Measurements from ENCODE around the gene TFEB.

Gene TFEB

DNA sequence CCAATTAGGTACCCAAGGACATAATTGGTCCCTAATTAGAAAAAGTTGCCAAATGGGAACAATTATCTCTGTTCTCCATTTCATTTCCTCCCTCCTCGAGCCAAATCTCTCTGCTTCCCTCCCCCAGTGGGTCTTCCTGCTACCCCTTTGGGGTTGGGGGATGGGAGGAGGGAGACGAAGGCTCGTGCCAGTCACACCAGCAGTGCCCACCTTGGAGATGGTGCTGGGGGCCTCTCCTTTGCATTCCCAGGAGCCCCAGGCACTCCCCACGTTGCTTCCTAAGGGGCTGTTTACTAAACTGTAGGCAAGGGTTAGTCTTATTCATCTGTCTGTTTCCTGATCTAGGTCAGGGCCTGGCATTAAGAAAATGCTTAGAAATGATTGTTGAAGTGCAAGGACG is 64.0 kb downstream of the TFEB start:
- DNase-seq: no peak

GRCh38 chr6:41670703-41671360 is 64.6 kb downstream of the TFEB start:
- DNase-seq: no peak

DNA sequence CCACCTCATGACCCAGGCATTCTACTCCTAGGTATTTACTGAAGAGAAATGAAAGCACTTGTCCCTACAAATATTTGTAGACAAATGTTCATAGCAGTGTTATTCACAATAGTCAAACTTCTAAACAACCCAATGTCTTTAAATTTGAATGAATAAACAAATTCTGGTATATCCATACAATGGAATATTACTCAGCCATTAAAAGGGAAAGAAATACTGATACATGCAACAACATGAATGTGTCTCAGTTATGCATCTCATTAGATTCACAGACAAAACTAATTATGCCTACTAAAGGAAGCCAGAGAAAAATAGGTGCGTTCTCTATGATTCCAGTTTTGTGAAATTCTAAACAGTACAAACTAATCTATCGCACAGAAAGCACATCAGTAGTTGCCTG is 66.4 kb downstream of the TFEB start:
- DNase-seq: no peak

GRCh38 chr6:41667195-41667594 is 68.2 kb downstream of the TFEB start:
- DNase-seq: no peak

- no peak for DNase-seq
Measured at GRCh38 chr6:41664271-41664670, 71.1 kb downstream of the TFEB start.

DNA sequence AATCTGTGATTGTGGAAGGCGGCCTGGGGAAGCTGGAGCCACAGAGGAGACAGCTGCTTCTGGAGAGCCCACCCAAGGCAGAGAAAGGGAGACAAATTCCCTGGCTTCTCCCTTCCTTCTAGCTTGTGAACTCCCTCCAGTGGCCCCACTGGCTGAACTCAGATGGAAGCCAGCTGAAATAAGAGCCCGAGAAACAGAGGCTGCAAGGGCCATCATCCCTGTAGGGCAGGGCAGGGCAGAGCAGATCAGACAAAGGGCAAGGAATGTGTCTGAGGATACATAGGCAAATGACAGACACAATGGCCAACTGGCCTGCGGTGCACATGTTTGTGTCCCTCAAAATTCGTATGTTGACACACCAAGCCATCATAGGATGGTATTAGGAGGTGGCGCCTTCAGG is 71.8 kb downstream of the TFEB start:
- DNase-seq: no peak

- DNase-seq: no peak
Measured at GRCh38 chr6:41659935-41660334, 75.5 kb downstream of the TFEB start.

DNA sequence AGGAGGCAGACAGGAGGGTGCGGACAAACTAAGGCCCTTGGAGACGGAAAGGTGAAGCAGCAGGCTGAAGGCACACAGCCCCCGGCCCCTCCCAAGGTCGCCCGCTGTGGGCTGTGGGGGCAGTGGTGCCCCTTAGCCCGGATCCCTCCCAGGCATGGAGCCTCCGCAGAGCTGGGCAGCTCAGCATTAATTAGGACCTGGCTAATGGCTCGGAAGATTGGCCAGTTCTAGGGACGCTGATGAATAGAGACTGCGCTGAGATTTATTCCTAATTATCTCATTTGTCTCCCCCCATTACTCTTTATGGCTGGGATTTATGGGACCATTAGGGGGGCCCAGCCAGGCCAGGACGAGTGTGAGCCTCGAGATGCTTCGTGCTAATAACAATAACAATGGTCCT is 76.8 kb downstream of the TFEB start:
- DNase-seq: no peak

DNA sequence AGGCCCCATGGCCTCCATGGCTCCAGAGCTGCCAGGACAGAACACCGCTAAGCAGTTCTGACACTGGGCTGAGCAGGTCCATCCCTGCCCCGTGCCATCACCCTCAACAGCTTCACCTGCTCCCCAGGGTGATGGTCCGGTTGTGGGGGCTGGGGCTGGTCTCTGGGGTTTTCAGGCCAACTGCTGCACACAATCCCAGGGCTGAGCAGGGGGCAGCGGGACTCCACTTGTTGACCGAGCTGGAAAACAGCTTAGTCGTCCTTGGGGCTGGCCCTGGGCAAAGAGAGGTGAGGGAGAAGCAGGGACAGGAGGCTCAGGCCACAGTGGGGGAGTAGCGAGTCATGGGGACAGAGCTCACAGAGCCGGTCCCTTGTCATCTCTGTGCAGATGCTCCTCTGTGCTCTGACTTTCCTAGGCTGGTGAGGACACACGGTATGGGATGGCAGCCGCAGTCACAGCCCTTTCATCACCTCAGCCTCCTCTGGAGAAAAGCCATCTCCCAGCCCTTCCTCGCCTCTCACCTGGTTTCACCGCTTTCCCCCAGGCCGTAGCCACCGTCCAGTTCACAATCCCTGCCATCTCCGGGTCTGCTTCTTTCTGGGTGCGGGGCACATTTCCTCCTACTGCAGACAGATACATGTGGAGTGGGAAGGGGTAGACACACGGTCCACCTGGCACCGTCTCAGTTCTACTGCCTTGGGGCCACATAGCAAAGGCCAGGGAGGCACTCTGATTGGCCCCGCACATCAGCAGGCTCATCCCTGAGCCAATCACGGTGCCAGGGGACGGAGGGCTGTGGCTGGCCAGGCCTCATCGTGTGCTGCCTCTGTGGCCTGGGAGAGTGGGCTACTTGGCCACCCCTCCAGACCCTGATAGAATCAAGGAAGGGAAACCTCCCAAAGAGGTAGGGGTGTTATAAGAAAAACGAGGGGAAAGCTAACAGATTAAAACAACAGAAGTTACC is 78.0 kb downstream of the TFEB start:
- DNase-seq: no peak

DNA sequence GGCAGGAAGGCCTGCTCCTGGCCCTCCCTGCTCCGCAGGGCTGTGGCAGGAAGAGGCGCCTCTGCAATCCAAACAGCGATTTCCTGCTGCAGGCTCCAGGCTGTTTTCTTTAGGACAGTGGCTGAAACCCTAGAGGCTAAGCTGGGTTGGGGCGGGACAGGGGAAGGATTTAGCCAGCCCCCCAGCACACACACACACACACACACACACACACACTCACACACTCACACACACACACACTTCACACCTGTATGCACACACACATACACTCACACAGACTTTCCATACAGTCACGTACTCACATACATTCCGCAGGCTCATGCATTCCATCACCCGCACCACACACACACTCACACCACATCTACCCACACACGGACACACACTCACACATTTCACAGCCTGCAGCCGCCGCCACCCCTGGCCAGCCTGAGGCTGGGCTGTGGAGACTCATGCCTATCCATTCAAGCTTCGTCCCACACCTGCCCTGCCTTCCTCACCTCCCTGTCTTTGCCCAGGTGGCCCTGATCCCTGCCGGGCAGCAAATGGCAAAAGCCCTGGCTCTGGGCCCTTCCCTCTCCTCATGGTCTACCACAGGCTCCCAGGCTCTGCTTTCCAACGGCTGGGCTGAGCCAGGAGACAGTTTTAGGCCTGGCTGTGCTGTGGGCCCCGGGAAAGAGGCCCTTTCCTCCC is 79.3 kb downstream of the TFEB start:
- no peak for DNase-seq

- no peak for DNase-seq
Measured at GRCh38 chr6:41655646-41656001, 79.8 kb downstream of the TFEB start.

GRCh38 chr6:41655176-41655575 is 80.2 kb downstream of the TFEB start:
- DNase-seq: no peak

DNA sequence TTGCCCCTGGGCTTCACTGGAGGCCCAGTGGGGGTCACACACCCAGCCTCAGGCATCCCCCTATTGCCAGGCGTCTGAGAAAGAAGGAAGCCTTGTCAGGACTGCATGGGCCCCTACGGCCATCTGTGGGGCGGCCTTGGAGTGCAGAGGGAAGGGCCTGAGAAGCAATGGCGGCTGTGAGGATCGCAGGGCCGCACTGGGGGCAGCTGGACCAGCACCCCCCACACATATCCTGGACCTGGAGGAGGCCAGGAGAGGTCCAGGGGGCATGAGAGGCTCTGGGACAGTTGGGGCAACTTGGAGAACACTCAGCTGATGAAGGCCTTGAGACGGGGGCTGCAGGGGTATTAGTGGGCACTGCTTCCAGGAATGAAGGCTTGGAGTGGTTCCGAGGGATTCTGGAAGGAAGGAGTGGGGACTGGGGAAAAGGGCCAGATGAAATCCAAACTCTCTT is 80.7 kb downstream of the TFEB start:
- DNase-seq: no peak

GRCh38 chr6:41654151-41654697 is 81.2 kb downstream of the TFEB start:
- no peak for DNase-seq

DNA sequence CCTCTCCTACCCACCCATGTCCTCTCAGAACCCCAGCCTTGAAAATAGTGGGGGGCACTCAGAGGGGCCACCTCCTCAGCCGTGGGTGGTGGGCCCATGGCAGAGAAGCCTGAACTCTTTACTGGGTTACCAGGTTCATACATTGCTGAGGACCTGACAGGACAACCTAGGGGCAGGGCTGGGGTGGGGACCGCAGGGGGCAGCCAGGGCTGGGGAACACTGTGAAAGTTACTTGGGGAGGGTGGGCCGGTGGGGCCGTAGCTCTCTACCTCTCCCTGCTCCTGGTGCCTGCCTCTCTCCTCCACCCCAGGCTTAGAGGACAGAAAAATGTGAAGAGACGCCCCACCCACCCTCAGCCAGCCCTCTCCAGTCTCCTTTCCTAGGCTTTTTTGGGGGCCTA is 81.7 kb downstream of the TFEB start:
- DNase-seq: no peak

DNA sequence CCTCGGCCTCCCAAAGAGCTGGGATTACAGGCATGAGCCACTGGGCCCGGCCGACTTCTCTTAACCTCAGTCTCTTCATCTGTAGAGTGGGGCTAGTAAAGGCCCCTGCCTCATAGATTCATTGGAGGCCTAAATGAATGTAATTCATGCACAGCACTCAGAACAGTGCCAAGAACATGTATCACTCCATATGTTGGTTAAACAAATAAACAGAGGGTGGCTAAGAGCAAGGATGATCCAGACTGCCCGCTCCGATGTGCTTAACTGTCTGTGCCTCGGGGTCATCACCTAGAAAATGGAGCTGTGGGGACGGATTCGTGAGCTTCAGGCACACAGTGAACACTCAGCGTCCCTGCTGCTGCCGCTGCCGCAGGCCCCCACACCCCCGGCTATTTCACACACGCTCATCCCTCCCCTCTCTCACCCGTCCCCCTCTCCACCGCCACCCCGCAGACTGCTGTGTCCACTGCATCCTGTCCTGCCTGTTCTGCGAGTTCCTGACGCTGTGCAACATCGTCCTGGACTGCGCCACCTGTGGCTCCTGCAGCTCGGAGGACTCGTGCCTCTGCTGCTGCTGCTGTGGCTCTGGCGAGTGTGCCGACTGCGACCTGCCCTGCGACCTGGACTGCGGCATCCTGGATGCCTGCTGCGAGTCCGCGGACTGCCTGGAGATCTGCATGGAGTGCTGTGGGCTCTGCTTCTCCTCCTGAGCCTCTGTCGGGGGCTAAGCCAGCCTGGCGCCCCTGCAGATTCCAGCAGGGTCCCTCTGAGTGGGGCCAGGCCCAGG is 82.3 kb downstream of the TFEB start:
- no peak for DNase-seq

- DNase-seq: no peak
Measured at GRCh38 chr6:41651962-41652657, 83.3 kb downstream of the TFEB start.

DNA sequence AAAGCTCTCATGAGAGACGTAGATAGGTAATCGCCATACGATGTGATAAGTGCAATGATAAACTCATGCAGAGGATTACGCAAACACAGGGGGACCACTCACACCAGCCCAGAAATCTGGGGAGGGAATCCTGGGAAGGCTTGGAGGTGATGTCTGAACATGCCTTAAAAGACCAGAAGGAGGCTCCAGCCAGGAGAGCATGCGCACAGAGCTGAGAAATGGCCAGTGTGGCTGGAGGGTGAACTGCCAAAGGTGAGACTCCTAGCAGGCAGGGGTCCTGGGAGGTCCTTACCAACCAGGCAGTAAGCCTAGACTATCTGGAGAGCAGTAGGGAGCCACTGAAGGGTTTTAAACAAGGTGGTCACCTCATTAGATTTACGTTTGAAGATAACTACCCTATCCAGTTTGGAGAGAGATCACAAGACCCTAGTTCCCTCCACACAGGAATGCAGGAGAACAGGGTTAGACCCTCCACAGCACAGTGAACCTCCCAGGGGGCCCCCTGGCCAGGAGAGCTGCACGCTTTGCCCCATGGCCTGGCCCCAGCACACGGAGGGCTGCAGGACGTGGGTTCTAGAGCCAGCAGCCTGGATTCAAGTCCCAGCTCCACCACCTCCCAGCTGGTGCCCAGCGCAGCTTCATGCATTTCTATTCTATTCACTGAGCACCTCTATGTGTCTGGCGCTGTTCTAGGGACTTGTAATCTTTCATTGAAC is 84.0 kb downstream of the TFEB start:
- DNase-seq: no peak

DNA sequence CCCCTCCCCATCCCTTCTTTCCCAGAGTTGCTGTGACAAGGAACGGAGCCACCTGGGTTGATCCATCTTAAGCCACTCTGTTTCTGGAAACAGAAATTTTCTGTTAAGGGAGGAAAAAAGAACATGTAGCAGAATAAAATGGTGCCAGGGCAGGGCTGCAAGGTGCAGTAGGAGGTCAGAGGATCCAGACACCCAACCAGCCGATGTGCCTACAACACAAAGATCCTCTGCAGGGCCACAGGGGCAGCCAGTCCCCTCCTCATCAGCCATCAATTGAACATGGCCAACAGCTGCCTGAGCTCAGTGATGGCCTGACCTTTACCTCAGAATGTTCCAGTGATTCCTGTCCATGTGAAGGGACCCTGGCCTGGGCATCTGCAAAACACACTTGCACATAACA is 85.3 kb downstream of the TFEB start:
- no peak for DNase-seq

DNA sequence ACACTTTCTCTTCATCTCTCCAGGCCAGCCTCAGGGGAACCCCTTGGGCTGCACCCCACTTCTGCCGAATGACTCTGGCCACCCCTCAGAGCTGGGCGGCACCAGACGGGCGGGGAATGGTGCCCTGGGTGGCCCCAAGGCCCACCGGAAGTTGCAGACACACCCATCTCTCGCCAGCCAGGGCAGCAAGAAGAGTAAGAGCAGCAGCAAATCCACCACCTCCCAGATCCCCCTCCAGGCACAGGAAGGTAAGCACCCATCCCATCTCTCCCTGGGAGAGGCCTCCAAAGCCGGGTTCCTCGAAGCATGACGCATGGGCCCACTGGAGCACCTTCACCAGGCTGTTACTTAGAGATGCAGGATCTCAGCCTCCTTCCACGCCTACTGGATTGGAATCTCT is 85.8 kb downstream of the TFEB start:
- no peak for DNase-seq

GRCh38 chr6:41648921-41649320 is 86.5 kb downstream of the TFEB start:
- DNase-seq: no peak

Measured in NCI-H2081 treated with DMSO at 0.1 percent for 48 hours (cell line).